K562 (cell line): Measurements from ENCODE around the gene NUP98. TPM values are rescaled to one million over a fixed set of nuclear protein-coding genes. Genes with fewer than 3 reads are reported as not detected.

Experiments used
- BHLHE40 ChIP-seq: IDR thresholded peaks from 2 replicates; pipeline ENCODE4 v1.6.1; 2011; ENCODE audit warnings: low read length, improper control_type of control experiment
- DPF2 ChIP-seq: fragments of 450-650 bp; IDR thresholded peaks from 2 replicates; pipeline ENCODE4 v1.6.1; 2016
- ETS2 ChIP-seq: IDR thresholded peaks from 2 replicates; pipeline ENCODE4 v1.6.1; 2016; ENCODE audit warnings: borderline replicate concordance, missing genetic modification characterization, mild to moderate bottlenecking, moderate library complexity, missing compliant biosample characterization; ENCODE audit not compliant: poor library complexity, severe bottlenecking
- FOXA3 ChIP-seq, 2 experiments: fragments of 450-650 bp in 1 of 2; sonication (generic) in 1 of 2; formaldehyde crosslinking; IDR thresholded peaks in 1 of 2; conservative IDR thresholded peaks in 1 of 2; 2 replicates each; pipeline versions ENCODE4 v1.4.0 to v1.8.0; 2020 to 2022; ENCODE audit warnings: mild to moderate bottlenecking in 2 of 2, missing genetic modification reagents in 1 of 2
- HDAC3 ChIP-seq: fragments of 450-650 bp; IDR thresholded peaks from 2 replicates; pipeline ENCODE4 v1.6.1; 2018; ENCODE audit warnings: borderline replicate concordance, mild to moderate bottlenecking, moderate library complexity; ENCODE audit not compliant: partially characterized antibody
- KDM2B ChIP-seq: fragments of 250-450 bp; sonication (Bioruptor Pico); IDR thresholded peaks from 2 replicates; pipeline ENCODE4 v1.8.0; 2021; ENCODE audit warnings: mild to moderate bottlenecking, moderate library complexity
- KLF16 ChIP-seq: IDR thresholded peaks from 2 replicates; pipeline ENCODE4 v1.6.1; 2016; ENCODE audit warnings: antibody characterized with exemption
- MBD2 ChIP-seq: sonication (generic); IDR thresholded peaks from 2 replicates; pipeline ENCODE4 v1.6.1; 2016; ENCODE audit warnings: low read depth, borderline replicate concordance
- MEF2A ChIP-seq: IDR thresholded peaks from 2 replicates; pipeline ENCODE4 v1.6.1; 2011; ENCODE audit warnings: low read depth, mild to moderate bottlenecking, low read length, moderate library complexity; ENCODE audit not compliant: control insufficient read depth
- OTX1 ChIP-seq: fragments of 450-650 bp; formaldehyde crosslinking; IDR thresholded peaks from 2 replicates; pipeline ENCODE4 v1.4.0; 2022; ENCODE audit warnings: mild to moderate bottlenecking
- POLR2G ChIP-seq: fragments of 200-400 bp; formaldehyde crosslinking; IDR thresholded peaks from 2 replicates; pipeline ENCODE4 v1.6.1; 2017; ENCODE audit warnings: low read depth, mild to moderate bottlenecking, antibody characterized with exemption, low read length, moderate library complexity
- SP2 ChIP-seq: IDR thresholded peaks from 2 replicates; pipeline ENCODE4 v1.6.1; 2011; ENCODE audit warnings: mild to moderate bottlenecking, low read depth, low read length, moderate library complexity; ENCODE audit not compliant: poor library complexity, severe bottlenecking; ENCODE audit errors: extremely low read depth
- ZNF224 ChIP-seq: sonication (generic); formaldehyde crosslinking; IDR thresholded peaks from 2 replicates; pipeline ENCODE4 v1.8.0; 2022; ENCODE audit warnings: mild to moderate bottlenecking, missing genetic modification reagents
- ZNF551 ChIP-seq: fragments of 250-450 bp; sonication (Bioruptor Pico); IDR thresholded peaks from 2 replicates; pipeline ENCODE4 v1.5.0; 2021; ENCODE audit warnings: mild to moderate bottlenecking, moderate library complexity
- ZNF780A ChIP-seq: fragments of 250-450 bp; sonication (Bioruptor Pico); IDR thresholded peaks from 2 replicates; pipeline ENCODE4 v1.5.0; 2021; ENCODE audit warnings: mild to moderate bottlenecking
- polyA plus RNA-seq, 8 experiments: library from polyadenylated mRNA; depleted of rRNA in 4 of 8; stranded (reverse) in 5 of 8; unstranded in 3 of 8; fragments of >200 nt; fragmentation: Nextera tagmentation in 2 of 8; fragmentation: Illumina TruSeq in 1 of 8; extraction: Ambion mirVana in 2 of 8; extraction: Trizol in 1 of 8; gene quantifications; 2 replicates each; pipeline versions ENCODE4 v1.2.1 to v1.2.3, GENCODE V29; 2011 to 2014; ENCODE audit warnings: inconsistent platforms in 1 of 8, missing spikeins in 1 of 8
- total RNA-seq, 7 experiments: library from RNA; depleted of rRNA in 6 of 7; stranded (reverse); fragments of >200 nt in 6 of 7; fragmentation: Illumina TruSeq in 2 of 7; extraction: Trizol in 2 of 7; gene quantifications; 2 replicates each; pipeline versions ENCODE4 v1.2.1 to v1.2.3, GENCODE V29; 2011 to 2021; ENCODE audit warnings: low replicate concordance in 1 of 7
- TF ChIP-seq, protein P1 (sequence below): sonication (generic); formaldehyde crosslinking; IDR thresholded peaks from 2 replicates; pipeline ENCODE4 v1.8.1; 2023; ENCODE audit warnings: mild to moderate bottlenecking, missing genetic modification reagents
- TF ChIP-seq, protein P2 (sequence below): fragments of 250-450 bp; sonication (Bioruptor Pico); IDR thresholded peaks from 2 replicates; pipeline ENCODE4 v1.5.0; 2021
- TF ChIP-seq, protein P3 (sequence below): fragments of 450-650 bp; IDR thresholded peaks from 2 replicates; pipeline ENCODE4 v1.6.1; 2017; ENCODE audit warnings: antibody characterized with exemption, mild to moderate bottlenecking

NUP98 gene
- total and polyA plus RNA-seq, 9 of the 15 experiments (the other 6 are each of a cell fraction or from before 2014, with no cell fraction given) = 45.1 to 196 (median 130) TPM

DNA sequence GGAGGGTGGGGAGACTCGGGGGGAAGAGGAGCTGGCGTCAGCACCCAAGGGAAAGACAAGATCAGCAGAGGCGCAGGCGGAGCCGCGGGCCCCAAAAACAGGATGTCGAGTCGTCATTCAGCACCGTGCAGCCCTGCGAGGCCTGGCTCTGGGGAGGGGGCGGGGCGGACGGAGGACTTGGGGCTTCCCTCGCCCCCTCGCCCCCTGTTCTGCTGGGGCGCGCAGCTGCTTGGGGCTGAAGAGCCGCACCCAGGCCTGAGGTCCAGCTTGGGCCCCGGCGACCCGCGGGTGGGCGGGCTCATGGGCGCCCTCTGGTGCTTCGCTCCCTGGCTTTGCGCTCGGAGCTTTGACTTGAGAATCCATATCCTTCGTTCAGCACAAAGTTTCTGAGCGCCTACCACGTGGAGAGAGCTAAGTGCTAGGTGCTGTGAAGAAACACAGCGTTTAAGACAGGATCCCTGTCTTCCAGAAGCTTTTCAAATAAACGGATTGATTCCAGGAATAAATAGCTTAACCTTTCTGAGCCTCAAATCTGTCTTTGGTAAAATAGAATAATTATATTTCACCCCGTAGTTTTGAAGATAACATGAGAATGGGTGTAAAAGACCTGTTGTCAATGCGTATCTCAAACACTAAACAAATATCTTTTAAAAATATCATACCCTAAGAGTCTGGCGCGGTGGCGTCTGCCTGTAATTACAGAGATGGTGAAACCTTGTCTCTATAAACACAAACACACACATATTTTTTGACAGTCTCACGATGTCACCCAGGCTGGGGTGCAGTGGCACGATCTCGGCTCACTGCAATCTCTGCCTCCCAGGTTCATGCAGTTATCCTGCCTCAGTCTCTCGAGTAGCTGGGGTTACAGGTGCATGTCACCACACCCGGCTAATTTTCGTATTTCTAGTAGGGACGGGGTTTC lies 44.3 kb upstream of the NUP98 start (continued):
- TF ChIP-seq, protein P1, sequence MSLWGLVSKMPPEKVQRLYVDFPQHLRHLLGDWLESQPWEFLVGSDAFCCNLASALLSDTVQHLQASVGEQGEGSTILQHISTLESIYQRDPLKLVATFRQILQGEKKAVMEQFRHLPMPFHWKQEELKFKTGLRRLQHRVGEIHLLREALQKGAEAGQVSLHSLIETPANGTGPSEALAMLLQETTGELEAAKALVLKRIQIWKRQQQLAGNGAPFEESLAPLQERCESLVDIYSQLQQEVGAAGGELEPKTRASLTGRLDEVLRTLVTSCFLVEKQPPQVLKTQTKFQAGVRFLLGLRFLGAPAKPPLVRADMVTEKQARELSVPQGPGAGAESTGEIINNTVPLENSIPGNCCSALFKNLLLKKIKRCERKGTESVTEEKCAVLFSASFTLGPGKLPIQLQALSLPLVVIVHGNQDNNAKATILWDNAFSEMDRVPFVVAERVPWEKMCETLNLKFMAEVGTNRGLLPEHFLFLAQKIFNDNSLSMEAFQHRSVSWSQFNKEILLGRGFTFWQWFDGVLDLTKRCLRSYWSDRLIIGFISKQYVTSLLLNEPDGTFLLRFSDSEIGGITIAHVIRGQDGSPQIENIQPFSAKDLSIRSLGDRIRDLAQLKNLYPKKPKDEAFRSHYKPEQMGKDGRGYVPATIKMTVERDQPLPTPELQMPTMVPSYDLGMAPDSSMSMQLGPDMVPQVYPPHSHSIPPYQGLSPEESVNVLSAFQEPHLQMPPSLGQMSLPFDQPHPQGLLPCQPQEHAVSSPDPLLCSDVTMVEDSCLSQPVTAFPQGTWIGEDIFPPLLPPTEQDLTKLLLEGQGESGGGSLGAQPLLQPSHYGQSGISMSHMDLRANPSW (CRISPR knock-in tag) = no peak
- TF ChIP-seq OTX1 (0 out of 2 replicates have a peak, but pooled peaks have one; percentile 8), MEF2A (no peak), FOXA3 (CRISPR knock-in tag; conservative IDR thresholded peaks at IDR 0.05 in 1 of 2, IDR thresholded peaks at IDR 0.05 in 1 of 2) (no peak), SP2 (no peak), ZNF780A (CRISPR knock-in tag) (no peak), ZNF551 (CRISPR knock-in tag) (no peak), MBD2 (peak; percentile 52; the same call in 1 of the 2 replicates), DPF2 (0 out of 2 replicates have a peak, but pooled peaks have one; percentile 62), KDM2B (CRISPR knock-in tag) (no peak), BHLHE40 (peak; percentile 10; the same call in 1 of the 2 replicates), KLF16 (no peak), POLR2G (peak; percentile 84), HDAC3 (no peak), ETS2 (tag) (no peak), ZNF224 (CRISPR knock-in tag) (no peak)
- TF ChIP-seq, protein P2, sequence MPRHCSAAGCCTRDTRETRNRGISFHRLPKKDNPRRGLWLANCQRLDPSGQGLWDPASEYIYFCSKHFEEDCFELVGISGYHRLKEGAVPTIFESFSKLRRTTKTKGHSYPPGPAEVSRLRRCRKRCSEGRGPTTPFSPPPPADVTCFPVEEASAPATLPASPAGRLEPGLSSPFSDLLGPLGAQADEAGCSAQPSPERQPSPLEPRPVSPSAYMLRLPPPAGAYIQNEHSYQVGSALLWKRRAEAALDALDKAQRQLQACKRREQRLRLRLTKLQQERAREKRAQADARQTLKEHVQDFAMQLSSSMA = no peak
- TF ChIP-seq, protein P3, sequence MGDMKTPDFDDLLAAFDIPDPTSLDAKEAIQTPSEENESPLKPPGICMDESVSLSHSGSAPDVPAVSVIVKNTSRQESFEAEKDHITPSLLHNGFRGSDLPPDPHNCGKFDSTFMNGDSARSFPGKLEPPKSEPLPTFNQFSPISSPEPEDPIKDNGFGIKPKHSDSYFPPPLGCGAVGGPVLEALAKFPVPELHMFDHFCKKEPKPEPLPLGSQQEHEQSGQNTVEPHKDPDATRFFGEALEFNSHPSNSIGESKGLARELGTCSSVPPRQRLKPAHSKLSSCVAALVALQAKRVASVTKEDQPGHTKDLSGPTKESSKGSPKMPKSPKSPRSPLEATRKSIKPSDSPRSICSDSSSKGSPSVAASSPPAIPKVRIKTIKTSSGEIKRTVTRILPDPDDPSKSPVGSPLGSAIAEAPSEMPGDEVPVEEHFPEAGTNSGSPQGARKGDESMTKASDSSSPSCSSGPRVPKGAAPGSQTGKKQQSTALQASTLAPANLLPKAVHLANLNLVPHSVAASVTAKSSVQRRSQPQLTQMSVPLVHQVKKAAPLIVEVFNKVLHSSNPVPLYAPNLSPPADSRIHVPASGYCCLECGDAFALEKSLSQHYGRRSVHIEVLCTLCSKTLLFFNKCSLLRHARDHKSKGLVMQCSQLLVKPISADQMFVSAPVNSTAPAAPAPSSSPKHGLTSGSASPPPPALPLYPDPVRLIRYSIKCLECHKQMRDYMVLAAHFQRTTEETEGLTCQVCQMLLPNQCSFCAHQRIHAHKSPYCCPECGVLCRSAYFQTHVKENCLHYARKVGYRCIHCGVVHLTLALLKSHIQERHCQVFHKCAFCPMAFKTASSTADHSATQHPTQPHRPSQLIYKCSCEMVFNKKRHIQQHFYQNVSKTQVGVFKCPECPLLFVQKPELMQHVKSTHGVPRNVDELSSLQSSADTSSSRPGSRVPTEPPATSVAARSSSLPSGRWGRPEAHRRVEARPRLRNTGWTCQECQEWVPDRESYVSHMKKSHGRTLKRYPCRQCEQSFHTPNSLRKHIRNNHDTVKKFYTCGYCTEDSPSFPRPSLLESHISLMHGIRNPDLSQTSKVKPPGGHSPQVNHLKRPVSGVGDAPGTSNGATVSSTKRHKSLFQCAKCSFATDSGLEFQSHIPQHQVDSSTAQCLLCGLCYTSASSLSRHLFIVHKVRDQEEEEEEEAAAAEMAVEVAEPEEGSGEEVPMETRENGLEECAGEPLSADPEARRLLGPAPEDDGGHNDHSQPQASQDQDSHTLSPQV = peak; percentile 99
